Activated naive CD4-positive, alpha-beta T cell treated with anti-CD3 and anti-CD28 coated beads, Interleukin-2, amount 50 U/mL, for 24 hours (primary cell): Measurements from ENCODE around the gene CERCAM.
"Not testable (repeated sequence)": the region's sequence is repeated elsewhere in the genome, so short reads cannot be mapped to it uniquely, and the experiment has no call there.

Source experiments
- H3K27ac Mint-ChIP-seq: one replicate; pipeline ENCODE4 v1.8.0; 2021; ENCODE audit warnings: mild to moderate bottlenecking, mixed read lengths
- H3K27me3 Mint-ChIP-seq: one replicate; pipeline ENCODE4 v1.8.0; 2021; ENCODE audit warnings: mixed read lengths
- H3K36me3 Mint-ChIP-seq: one replicate; pipeline ENCODE4 v1.8.0; 2021; ENCODE audit warnings: mixed read lengths
- H3K4me1 Mint-ChIP-seq: one replicate; pipeline ENCODE4 v1.8.0; 2021; ENCODE audit warnings: mixed read lengths
- H3K4me3 Mint-ChIP-seq: one replicate; pipeline ENCODE4 v1.8.0; 2021; ENCODE audit warnings: mild to moderate bottlenecking, mixed read lengths
- H3K9me3 Mint-ChIP-seq: one replicate; pipeline ENCODE4 v1.8.0; 2021; ENCODE audit warnings: mixed read lengths

CERCAM gene

GRCh38 chr9:128408963-128409431, 11.7 kb upstream of the CERCAM start:
- Mint-ChIP-seq H3K9me3 (no peaks in the 10 kb centered on the region), H3K4me1 (no peaks in the 10 kb centered on the region), H3K4me3 (no peak overlapping the region), H3K36me3 (no peaks in the 10 kb centered on the region), H3K27me3 (peaks cover 11% of the 10 kb centered on the region), H3K27ac (no peak overlapping the region)

GRCh38 chr9:128409450-128409849, 11.2 kb upstream of the CERCAM start:
- H3K27ac Mint-ChIP-seq: no peak overlapping the region
- no peaks in the 10 kb centered on the region for H3K4me1 Mint-ChIP-seq
- H3K27me3 Mint-ChIP-seq: peaks cover 13% of the 10 kb centered on the region
- H3K4me3 Mint-ChIP-seq: no peak overlapping the region
- H3K36me3 Mint-ChIP-seq: no peaks in the 10 kb centered on the region
- no peaks in the 10 kb centered on the region for H3K9me3 Mint-ChIP-seq

GRCh38 chr9:128409978-128410377, 10.7 kb upstream of the CERCAM start:
- Mint-ChIP-seq H3K27me3 (peaks cover 16% of the 10 kb centered on the region), H3K27ac (no peak overlapping the region), H3K36me3 (no peaks in the 10 kb centered on the region), H3K4me1 (no peaks in the 10 kb centered on the region), H3K9me3 (no peaks in the 10 kb centered on the region), H3K4me3 (no peak overlapping the region)

GRCh38 chr9:128411364-128412119, 9.1 kb upstream of the CERCAM start:
- no peaks in the 10 kb centered on the region for H3K4me1 Mint-ChIP-seq
- H3K27me3 Mint-ChIP-seq: peaks cover 28% of the 10 kb centered on the region
- no peaks in the 10 kb centered on the region for H3K36me3 Mint-ChIP-seq
- H3K4me3 Mint-ChIP-seq: no peak overlapping the region
- no peak overlapping the region for H3K27ac Mint-ChIP-seq
- H3K9me3 Mint-ChIP-seq: no peaks in the 10 kb centered on the region

- H3K9me3 Mint-ChIP-seq: no peaks in the 10 kb centered on the region
- no peak overlapping the region for H3K4me3 Mint-ChIP-seq
- H3K4me1 Mint-ChIP-seq: no peaks in the 10 kb centered on the region
- no peaks in the 10 kb centered on the region for H3K36me3 Mint-ChIP-seq
- peaks cover 28% of the 10 kb centered on the region for H3K27me3 Mint-ChIP-seq
- H3K27ac Mint-ChIP-seq: no peak overlapping the region
These were observed 8.4 kb upstream of the CERCAM start for GRCh38 chr9:128412120-128412790.

- peaks cover 23% of the 10 kb centered on the region for H3K27me3 Mint-ChIP-seq
- not testable (repeated sequence) for H3K36me3 Mint-ChIP-seq, H3K9me3 Mint-ChIP-seq, H3K4me1 Mint-ChIP-seq, H3K4me3 Mint-ChIP-seq, H3K27ac Mint-ChIP-seq
These were observed 6.9 kb upstream of the CERCAM start for GRCh38 chr9:128413728-128414127.

- no peaks in the 10 kb centered on the region for H3K9me3 Mint-ChIP-seq
- peaks cover 3% of the 10 kb centered on the region for H3K4me1 Mint-ChIP-seq
- no peak overlapping the region for H3K27ac Mint-ChIP-seq
- no peak overlapping the region for H3K4me3 Mint-ChIP-seq
- H3K36me3 Mint-ChIP-seq: no peaks in the 10 kb centered on the region
- H3K27me3 Mint-ChIP-seq: peaks cover 24% of the 10 kb centered on the region
These were observed 6.2 kb upstream of the CERCAM start for GRCh38 chr9:128414461-128414860.

- peaks cover 24% of the 10 kb centered on the region for H3K27me3 Mint-ChIP-seq
- H3K27ac Mint-ChIP-seq: no peak overlapping the region
- no peak overlapping the region for H3K4me3 Mint-ChIP-seq
- peaks cover 9% of the 10 kb centered on the region for H3K4me1 Mint-ChIP-seq
- H3K36me3 Mint-ChIP-seq: no peaks in the 10 kb centered on the region
- H3K9me3 Mint-ChIP-seq: no peaks in the 10 kb centered on the region
These were observed 5.4 kb upstream of the CERCAM start for GRCh38 chr9:128415281-128415680.

- Mint-ChIP-seq H3K27ac (peak overlapping the region; percentile 55), H3K36me3 (no peaks in the 10 kb centered on the region), H3K4me3 (no peak overlapping the region), H3K9me3 (no peaks in the 10 kb centered on the region), H3K27me3 (peaks cover 24% of the 10 kb centered on the region), H3K4me1 (peaks cover 9% of the 10 kb centered on the region)
These were observed 4.6 kb upstream of the CERCAM start for GRCh38 chr9:128416014-128416413.

GRCh38 chr9:128416432-128417019, 4.1 kb upstream of the CERCAM start:
- H3K4me1 Mint-ChIP-seq: peaks cover 9% of the 10 kb centered on the region
- no peaks in the 10 kb centered on the region for H3K9me3 Mint-ChIP-seq
- no peak overlapping the region for H3K27ac Mint-ChIP-seq
- peaks cover 24% of the 10 kb centered on the region for H3K27me3 Mint-ChIP-seq
- no peaks in the 10 kb centered on the region for H3K36me3 Mint-ChIP-seq
- H3K4me3 Mint-ChIP-seq: no peak overlapping the region

- Mint-ChIP-seq H3K27me3 (peaks cover 21% of the 10 kb centered on the region), H3K4me3 (peak overlapping the region; percentile 85)
These were observed 1.4 kb upstream of the CERCAM start for GRCh38 chr9:128419061-128419925.

GRCh38 chr9:128420060-128420650, 502 bp upstream of the CERCAM start:
- Mint-ChIP-seq H3K36me3 (no peaks in the 10 kb centered on the region), H3K27ac (peak overlapping the region; percentile 8), H3K9me3 (no peaks in the 10 kb centered on the region), H3K4me3 (peak overlapping the region; percentile 85), H3K27me3 (peaks cover 14% of the 10 kb centered on the region), H3K4me1 (peaks cover 9% of the 10 kb centered on the region)

More at GRCh38 chr9:128419061-128419925, 1.4 kb upstream of the CERCAM start:
- no peaks in the 10 kb centered on the region for H3K36me3 Mint-ChIP-seq
- H3K9me3 Mint-ChIP-seq: no peaks in the 10 kb centered on the region
- H3K4me1 Mint-ChIP-seq: peaks cover 9% of the 10 kb centered on the region
- no peak overlapping the region for H3K27ac Mint-ChIP-seq

GRCh38 chr9:128421482-128421996, 882 bp downstream of the CERCAM start:
- Mint-ChIP-seq H3K4me3 (peak overlapping the region; percentile 49), H3K27ac (no peak overlapping the region), H3K27me3 (peaks cover 4% of the 10 kb centered on the region), H3K9me3 (no peaks in the 10 kb centered on the region), H3K36me3 (no peaks in the 10 kb centered on the region), H3K4me1 (peaks cover 9% of the 10 kb centered on the region)

GRCh38 chr9:128422022-128422782, 1.5 kb downstream of the CERCAM start:
- H3K9me3 Mint-ChIP-seq, H3K27ac Mint-ChIP-seq, H3K4me3 Mint-ChIP-seq, H3K27me3 Mint-ChIP-seq, H3K4me1 Mint-ChIP-seq, H3K36me3 Mint-ChIP-seq: not testable (repeated sequence)
